B cell (primary cell): Measurements from ENCODE around the gene KLHL42.

Experiments
- EZH2 ChIP-seq: IDR thresholded peaks from 2 replicates; pipeline ENCODE4 v1.6.1; 2012; ENCODE audit warnings: borderline replicate concordance, low read depth, mild to moderate bottlenecking, moderate library complexity, low read length; ENCODE audit not compliant: insufficient read depth, poor library complexity, severe bottlenecking
- TF ChIP-seq, protein P1 (sequence below): fragments of 200-600 bp; IDR thresholded peaks from one replicate; pipeline ENCODE4 v1.8.0; 2022; ENCODE audit warnings: antibody characterized with exemption, mild to moderate bottlenecking

- TF ChIP-seq, protein P1, sequence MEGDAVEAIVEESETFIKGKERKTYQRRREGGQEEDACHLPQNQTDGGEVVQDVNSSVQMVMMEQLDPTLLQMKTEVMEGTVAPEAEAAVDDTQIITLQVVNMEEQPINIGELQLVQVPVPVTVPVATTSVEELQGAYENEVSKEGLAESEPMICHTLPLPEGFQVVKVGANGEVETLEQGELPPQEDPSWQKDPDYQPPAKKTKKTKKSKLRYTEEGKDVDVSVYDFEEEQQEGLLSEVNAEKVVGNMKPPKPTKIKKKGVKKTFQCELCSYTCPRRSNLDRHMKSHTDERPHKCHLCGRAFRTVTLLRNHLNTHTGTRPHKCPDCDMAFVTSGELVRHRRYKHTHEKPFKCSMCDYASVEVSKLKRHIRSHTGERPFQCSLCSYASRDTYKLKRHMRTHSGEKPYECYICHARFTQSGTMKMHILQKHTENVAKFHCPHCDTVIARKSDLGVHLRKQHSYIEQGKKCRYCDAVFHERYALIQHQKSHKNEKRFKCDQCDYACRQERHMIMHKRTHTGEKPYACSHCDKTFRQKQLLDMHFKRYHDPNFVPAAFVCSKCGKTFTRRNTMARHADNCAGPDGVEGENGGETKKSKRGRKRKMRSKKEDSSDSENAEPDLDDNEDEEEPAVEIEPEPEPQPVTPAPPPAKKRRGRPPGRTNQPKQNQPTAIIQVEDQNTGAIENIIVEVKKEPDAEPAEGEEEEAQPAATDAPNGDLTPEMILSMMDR, result no peak
- no peak for TF ChIP-seq EZH2
These were observed 20.8 kb downstream of the KLHL42 start for GRCh38 chr12:27800819-27801218.
